ENCODE results near the gene SREBF2. TPM values are rescaled to one million over a fixed set of nuclear protein-coding genes. Genes with fewer than 3 reads are reported as not detected.

The SREBF2 gene
- polyA plus RNA-seq, 1 donor from 2014 or later = 73.0 TPM

DNA sequence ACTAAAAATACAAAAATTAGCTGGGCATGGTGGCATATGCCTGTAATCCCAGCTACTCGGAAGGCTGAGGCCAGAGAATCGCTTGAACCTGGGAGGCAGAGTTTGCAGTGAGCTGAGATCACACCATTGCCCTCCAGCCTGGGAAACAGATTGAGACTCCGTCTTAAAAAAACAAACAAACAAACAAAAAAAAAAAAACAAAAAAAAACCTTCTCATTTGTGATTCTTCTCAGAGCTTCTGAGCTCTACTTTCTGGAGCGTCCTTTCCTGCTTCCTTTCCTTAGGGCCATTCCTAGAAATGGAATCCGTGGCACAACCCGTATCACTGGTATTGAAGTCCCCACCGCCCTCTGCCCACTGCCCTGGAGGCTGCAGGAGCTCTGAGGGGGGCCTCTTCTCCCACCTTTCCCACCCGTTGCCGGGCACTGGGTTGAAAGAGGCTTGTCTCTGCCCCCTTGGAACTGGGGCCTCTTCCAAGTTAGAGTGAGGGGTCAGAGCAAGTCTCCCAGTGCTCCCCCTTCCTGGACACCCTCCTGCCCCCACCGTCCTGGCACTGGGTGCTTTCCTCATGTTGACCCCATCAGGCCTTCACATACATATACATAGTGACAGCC, 83.9 kb downstream of the SREBF2 start:
- H3K27ac ChIP-seq (ENCODE audit: low read length) = no peak overlapping the region
- no peak overlapping the region for H3K4me3 ChIP-seq (ENCODE audit: low read length)
- H3K79me2 ChIP-seq (replicated peaks; ENCODE audit: insufficient read depth, low read length) = no peaks in the 10 kb centered on the region
- no peak overlapping the region for H2AFZ ChIP-seq (ENCODE audit: low read depth, low read length)
- H3K4me2 ChIP-seq (ENCODE audit: low read length) = no peak overlapping the region
- no peaks in the 10 kb centered on the region for H3K36me3 ChIP-seq (ENCODE audit: insufficient read depth, low read length)
- no peaks in the 10 kb centered on the region for H3F3A ChIP-seq (ENCODE audit: insufficient read depth, low read length, poor library complexity, severe bottlenecking)
- peaks cover 84% of the 10 kb centered on the region for H3K27me3 ChIP-seq (ENCODE audit: insufficient read depth, low read depth, low read length)
- H4K20me1 ChIP-seq (ENCODE audit: insufficient read depth) = no peaks in the 10 kb centered on the region
- H3K9me3 ChIP-seq (ENCODE audit: low read length) = no peaks in the 10 kb centered on the region
- TF ChIP-seq, protein P1, sequence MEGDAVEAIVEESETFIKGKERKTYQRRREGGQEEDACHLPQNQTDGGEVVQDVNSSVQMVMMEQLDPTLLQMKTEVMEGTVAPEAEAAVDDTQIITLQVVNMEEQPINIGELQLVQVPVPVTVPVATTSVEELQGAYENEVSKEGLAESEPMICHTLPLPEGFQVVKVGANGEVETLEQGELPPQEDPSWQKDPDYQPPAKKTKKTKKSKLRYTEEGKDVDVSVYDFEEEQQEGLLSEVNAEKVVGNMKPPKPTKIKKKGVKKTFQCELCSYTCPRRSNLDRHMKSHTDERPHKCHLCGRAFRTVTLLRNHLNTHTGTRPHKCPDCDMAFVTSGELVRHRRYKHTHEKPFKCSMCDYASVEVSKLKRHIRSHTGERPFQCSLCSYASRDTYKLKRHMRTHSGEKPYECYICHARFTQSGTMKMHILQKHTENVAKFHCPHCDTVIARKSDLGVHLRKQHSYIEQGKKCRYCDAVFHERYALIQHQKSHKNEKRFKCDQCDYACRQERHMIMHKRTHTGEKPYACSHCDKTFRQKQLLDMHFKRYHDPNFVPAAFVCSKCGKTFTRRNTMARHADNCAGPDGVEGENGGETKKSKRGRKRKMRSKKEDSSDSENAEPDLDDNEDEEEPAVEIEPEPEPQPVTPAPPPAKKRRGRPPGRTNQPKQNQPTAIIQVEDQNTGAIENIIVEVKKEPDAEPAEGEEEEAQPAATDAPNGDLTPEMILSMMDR (IDR thresholded peaks at IDR 0.05; ENCODE audit: poor library complexity, severe bottlenecking) = no peak
- TF ChIP-seq TAF1 (IDR thresholded peaks at IDR 0.05; ENCODE audit: low read depth) = no peak
- no peak for TF ChIP-seq EP300 (conservative IDR thresholded peaks at IDR 0.05; ENCODE audit: poor library complexity, severe bottlenecking)
- TF ChIP-seq, protein P2, sequence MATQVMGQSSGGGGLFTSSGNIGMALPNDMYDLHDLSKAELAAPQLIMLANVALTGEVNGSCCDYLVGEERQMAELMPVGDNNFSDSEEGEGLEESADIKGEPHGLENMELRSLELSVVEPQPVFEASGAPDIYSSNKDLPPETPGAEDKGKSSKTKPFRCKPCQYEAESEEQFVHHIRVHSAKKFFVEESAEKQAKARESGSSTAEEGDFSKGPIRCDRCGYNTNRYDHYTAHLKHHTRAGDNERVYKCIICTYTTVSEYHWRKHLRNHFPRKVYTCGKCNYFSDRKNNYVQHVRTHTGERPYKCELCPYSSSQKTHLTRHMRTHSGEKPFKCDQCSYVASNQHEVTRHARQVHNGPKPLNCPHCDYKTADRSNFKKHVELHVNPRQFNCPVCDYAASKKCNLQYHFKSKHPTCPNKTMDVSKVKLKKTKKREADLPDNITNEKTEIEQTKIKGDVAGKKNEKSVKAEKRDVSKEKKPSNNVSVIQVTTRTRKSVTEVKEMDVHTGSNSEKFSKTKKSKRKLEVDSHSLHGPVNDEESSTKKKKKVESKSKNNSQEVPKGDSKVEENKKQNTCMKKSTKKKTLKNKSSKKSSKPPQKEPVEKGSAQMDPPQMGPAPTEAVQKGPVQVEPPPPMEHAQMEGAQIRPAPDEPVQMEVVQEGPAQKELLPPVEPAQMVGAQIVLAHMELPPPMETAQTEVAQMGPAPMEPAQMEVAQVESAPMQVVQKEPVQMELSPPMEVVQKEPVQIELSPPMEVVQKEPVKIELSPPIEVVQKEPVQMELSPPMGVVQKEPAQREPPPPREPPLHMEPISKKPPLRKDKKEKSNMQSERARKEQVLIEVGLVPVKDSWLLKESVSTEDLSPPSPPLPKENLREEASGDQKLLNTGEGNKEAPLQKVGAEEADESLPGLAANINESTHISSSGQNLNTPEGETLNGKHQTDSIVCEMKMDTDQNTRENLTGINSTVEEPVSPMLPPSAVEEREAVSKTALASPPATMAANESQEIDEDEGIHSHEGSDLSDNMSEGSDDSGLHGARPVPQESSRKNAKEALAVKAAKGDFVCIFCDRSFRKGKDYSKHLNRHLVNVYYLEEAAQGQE (IDR thresholded peaks at IDR 0.05; ENCODE audit: borderline replicate concordance) = no peak
- TF ChIP-seq EZH2 (IDR thresholded peaks at IDR 0.05; ENCODE audit: borderline replicate concordance, insufficient read depth, low read length, poor library complexity, severe bottlenecking) = no peak
- TF ChIP-seq SMC3 (conservative IDR thresholded peaks at IDR 0.05; ENCODE audit: poor library complexity) = no peak
- TF ChIP-seq POLR2AphosphoS5 (IDR thresholded peaks at IDR 0.05) = no peak
- no peak for TF ChIP-seq RAD21 (conservative IDR thresholded peaks at IDR 0.05)
- no peak for TF ChIP-seq MXI1 (conservative IDR thresholded peaks at IDR 0.05; ENCODE audit: poor library complexity, severe bottlenecking)
- H3K9ac ChIP-seq (ENCODE audit: low read length) = no peak overlapping the region
- H3K9me2 ChIP-seq (ENCODE audit: insufficient read depth, low read length) = no peaks in the 10 kb centered on the region

DNA sequence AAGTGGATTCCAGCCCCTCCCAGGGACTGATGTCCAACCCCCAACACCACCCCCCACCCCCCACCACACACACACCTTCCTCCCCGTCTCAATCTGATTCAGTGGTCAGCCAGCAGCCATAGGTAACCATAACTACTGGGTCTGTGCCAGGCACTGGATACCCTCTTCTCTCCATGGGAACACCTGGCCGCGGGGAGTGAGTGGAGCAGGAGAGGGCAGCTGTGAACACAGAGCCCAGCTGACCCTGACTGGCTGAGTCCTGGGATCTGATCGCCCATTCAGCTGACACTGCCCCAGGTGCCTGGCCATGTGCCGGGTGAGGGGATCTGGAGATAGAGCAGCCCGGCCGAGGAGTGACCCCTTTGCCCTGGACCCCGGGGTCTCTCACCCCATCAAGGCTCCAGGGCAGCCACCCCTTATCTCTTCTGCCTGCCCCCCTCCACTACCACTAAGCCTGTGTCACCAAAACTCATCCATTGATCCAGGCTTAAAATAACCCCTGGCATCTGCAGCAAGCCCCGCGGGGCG, 84.5 kb downstream of the SREBF2 start:
- no peak overlapping the region for H2AFZ ChIP-seq (ENCODE audit: low read depth, low read length)
- TF ChIP-seq, protein P2 (IDR thresholded peaks at IDR 0.05; ENCODE audit: borderline replicate concordance) = no peak
- no peak for TF ChIP-seq SMC3 (conservative IDR thresholded peaks at IDR 0.05; ENCODE audit: poor library complexity)
- no peak for TF ChIP-seq MXI1 (conservative IDR thresholded peaks at IDR 0.05; ENCODE audit: poor library complexity, severe bottlenecking)
- no peak for TF ChIP-seq RAD21 (conservative IDR thresholded peaks at IDR 0.05)
- TF ChIP-seq, protein P1 (IDR thresholded peaks at IDR 0.05; ENCODE audit: poor library complexity, severe bottlenecking) = no peak
- TF ChIP-seq EP300 (conservative IDR thresholded peaks at IDR 0.05; ENCODE audit: poor library complexity, severe bottlenecking) = no peak
- TF ChIP-seq TAF1 (IDR thresholded peaks at IDR 0.05; ENCODE audit: low read depth) = no peak
- TF ChIP-seq EZH2 (IDR thresholded peaks at IDR 0.05; ENCODE audit: borderline replicate concordance, insufficient read depth, low read length, poor library complexity, severe bottlenecking) = no peak
- TF ChIP-seq POLR2AphosphoS5 (IDR thresholded peaks at IDR 0.05) = no peak
- H3F3A ChIP-seq (ENCODE audit: insufficient read depth, low read length, poor library complexity, severe bottlenecking) = no peaks in the 10 kb centered on the region
- H4K20me1 ChIP-seq (ENCODE audit: insufficient read depth) = no peaks in the 10 kb centered on the region
- H3K4me2 ChIP-seq (ENCODE audit: low read length) = no peak overlapping the region
- no peaks in the 10 kb centered on the region for H3K79me2 ChIP-seq (replicated peaks; ENCODE audit: insufficient read depth, low read length)
- H3K9ac ChIP-seq (ENCODE audit: low read length) = no peak overlapping the region
- H3K9me2 ChIP-seq (ENCODE audit: insufficient read depth, low read length) = no peaks in the 10 kb centered on the region
- H3K36me3 ChIP-seq (ENCODE audit: insufficient read depth, low read length) = no peaks in the 10 kb centered on the region
- H3K9me3 ChIP-seq (ENCODE audit: low read length) = no peaks in the 10 kb centered on the region
- H3K27ac ChIP-seq (ENCODE audit: low read length) = no peak overlapping the region
- no peak overlapping the region for H3K4me3 ChIP-seq (ENCODE audit: low read length)
- H3K27me3 ChIP-seq (ENCODE audit: insufficient read depth, low read depth, low read length) = peaks cover 78% of the 10 kb centered on the region
